ENCODE measurements around the gene LNP1.
A peak's percentile ranks its signal among the peaks of the same experiment; 100 is the strongest.
"Not testable (repeated sequence)": the region's sequence is repeated elsewhere in the genome, so short reads cannot be mapped to it uniquely, and the experiment has no call there.

Gene LNP1

DNA sequence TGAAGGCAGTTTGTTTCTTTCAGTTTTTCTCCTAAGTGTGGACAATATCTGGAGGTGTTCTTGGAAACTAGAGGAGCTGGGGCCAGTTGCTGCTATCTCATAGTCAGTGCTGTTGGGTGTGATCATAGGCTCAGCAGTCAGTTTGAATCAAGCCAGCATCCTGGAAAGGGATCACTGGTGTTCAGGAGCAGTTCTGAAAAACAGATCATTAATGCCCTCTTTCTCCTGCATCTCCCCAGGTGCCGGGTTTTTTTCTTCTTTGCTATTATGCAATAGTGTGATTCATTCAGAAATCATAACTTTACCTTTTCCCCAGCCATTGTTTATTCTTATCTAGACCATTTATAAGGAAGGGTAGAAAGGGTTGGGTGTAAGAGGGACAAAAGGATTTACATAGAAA is 24.0 kb downstream of the LNP1 start:
- Histone ChIP-seq H3K36me3 (ENCODE audit: control insufficient read depth in 5 of 5, insufficient read depth in 5 of 5, low read length in 5 of 5) (no peaks in the 10 kb centered on the region), H3K27ac (ENCODE audit: low read depth, low read length) (no peak overlapping the region), H3K9ac (ENCODE audit: low read length in 5 of 5) (no peak overlapping the region), H3K9me3 (ENCODE audit: control insufficient read depth in 5 of 5, low read length in 5 of 5) (no peaks in the 10 kb centered on the region), H3K27me3 (ENCODE audit: control insufficient read depth in 5 of 5, insufficient read depth in 4 of 5, low read length in 5 of 5) (no peaks in the 10 kb centered on the region), H3K4me1 (ENCODE audit: control insufficient read depth in 5 of 5, insufficient read depth in 5 of 5, low read length in 5 of 5) (peaks cover 0 to 15% (median 8%) of the 10 kb centered on the region in 5 donors), H3K4me3 (ENCODE audit: low read depth in 1 of 5, low read length in 5 of 5) (no peak overlapping the region)

GRCh38 chr3:100426067-100426682 is 24.8 kb downstream of the LNP1 start:
- Histone ChIP-seq H3K9me3 (ENCODE audit: control insufficient read depth in 5 of 5, low read length in 5 of 5) (no peaks in the 10 kb centered on the region), H3K27me3 (ENCODE audit: control insufficient read depth in 5 of 5, insufficient read depth in 4 of 5, low read length in 5 of 5) (no peaks in the 10 kb centered on the region), H3K36me3 (ENCODE audit: control insufficient read depth in 5 of 5, insufficient read depth in 5 of 5, low read length in 5 of 5) (no peaks in the 10 kb centered on the region), H3K4me3 (ENCODE audit: low read depth in 1 of 5, low read length in 5 of 5) (peak overlapping the region in 1 of 5 donors; percentile 6), H3K9ac (ENCODE audit: low read length in 5 of 5) (no peak overlapping the region), H3K4me1 (ENCODE audit: control insufficient read depth in 5 of 5, insufficient read depth in 5 of 5, low read length in 5 of 5) (peaks cover 0 to 17% (median 13%) of the 10 kb centered on the region in 5 donors), H3K27ac (ENCODE audit: low read depth, low read length) (no peak overlapping the region)

- Histone ChIP-seq H3K27me3 (ENCODE audit: control insufficient read depth in 5 of 5, insufficient read depth in 4 of 5, low read length in 5 of 5) (no peaks in the 10 kb centered on the region), H3K36me3 (ENCODE audit: control insufficient read depth in 5 of 5, insufficient read depth in 5 of 5, low read length in 5 of 5) (no peaks in the 10 kb centered on the region), H3K4me3 (ENCODE audit: low read depth in 1 of 5, low read length in 5 of 5) (peak overlapping the region in 1 of 5 donors; percentile 24), H3K27ac (ENCODE audit: low read depth, low read length) (no peak overlapping the region), H3K4me1 (ENCODE audit: control insufficient read depth in 5 of 5, insufficient read depth in 5 of 5, low read length in 5 of 5) (peaks cover 0 to 17% (median 13%) of the 10 kb centered on the region in 5 donors), H3K9ac (ENCODE audit: low read length in 5 of 5) (no peak overlapping the region), H3K9me3 (ENCODE audit: control insufficient read depth in 5 of 5, low read length in 5 of 5) (no peaks in the 10 kb centered on the region)
These were observed 26.4 kb downstream of the LNP1 start for GRCh38 chr3:100427699-100428098.

GRCh38 chr3:100429187-100429716 is 27.9 kb downstream of the LNP1 start:
- no peaks in the 10 kb centered on the region for H3K36me3 ChIP-seq (ENCODE audit: control insufficient read depth in 5 of 5, insufficient read depth in 5 of 5, low read length in 5 of 5)
- no peak overlapping the region for H3K27ac ChIP-seq (ENCODE audit: low read depth, low read length)
- H3K27me3 ChIP-seq (ENCODE audit: control insufficient read depth in 5 of 5, insufficient read depth in 4 of 5, low read length in 5 of 5) = no peaks in the 10 kb centered on the region
- H3K4me1 ChIP-seq (ENCODE audit: control insufficient read depth in 5 of 5, insufficient read depth in 5 of 5, low read length in 5 of 5) = peaks cover 0 to 17% (median 13%) of the 10 kb centered on the region in 5 donors
- peaks cover 0 to 1% (median 0%) of the 10 kb centered on the region in 5 donors for H3K9me3 ChIP-seq (ENCODE audit: control insufficient read depth in 5 of 5, low read length in 5 of 5)
- no peak overlapping the region for H3K4me3 ChIP-seq (ENCODE audit: low read depth in 1 of 5, low read length in 5 of 5)
- no peak overlapping the region for H3K9ac ChIP-seq (ENCODE audit: low read length in 5 of 5)

DNA sequence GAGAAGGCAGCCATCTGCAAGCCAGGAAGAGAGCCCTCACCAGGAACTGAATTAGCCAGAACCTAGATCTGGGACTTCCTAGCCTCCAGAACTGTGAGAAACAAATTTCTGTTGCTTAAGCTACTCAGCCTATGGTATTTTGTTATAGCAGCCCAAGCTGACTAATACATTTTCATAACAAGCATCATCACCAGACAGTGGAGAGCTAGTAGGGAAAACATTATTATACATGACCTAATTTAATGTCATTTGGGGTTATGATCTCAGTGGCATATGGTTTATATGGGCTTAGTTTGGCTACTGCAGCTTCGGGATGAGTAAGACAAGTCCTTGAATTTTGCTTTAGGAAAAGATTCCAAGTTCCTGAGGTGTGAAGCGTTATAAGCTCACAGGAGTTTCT is 35.6 kb downstream of the LNP1 start:
- Histone ChIP-seq H3K27ac (ENCODE audit: low read depth, low read length) (no peak overlapping the region), H3K9me3 (ENCODE audit: control insufficient read depth in 5 of 5, low read length in 5 of 5) (peaks cover 0 to 3% (median 0%) of the 10 kb centered on the region in 5 donors), H3K36me3 (ENCODE audit: control insufficient read depth in 5 of 5, insufficient read depth in 5 of 5, low read length in 5 of 5) (no peaks in the 10 kb centered on the region), H3K9ac (ENCODE audit: low read length in 5 of 5) (no peak overlapping the region), H3K4me3 (ENCODE audit: low read depth in 1 of 5, low read length in 5 of 5) (no peak overlapping the region), H3K4me1 (ENCODE audit: control insufficient read depth in 5 of 5, insufficient read depth in 5 of 5, low read length in 5 of 5) (no peaks in the 10 kb centered on the region), H3K27me3 (ENCODE audit: control insufficient read depth in 5 of 5, insufficient read depth in 4 of 5, low read length in 5 of 5) (no peaks in the 10 kb centered on the region)

- Histone ChIP-seq H3K4me1 (ENCODE audit: control insufficient read depth in 5 of 5, insufficient read depth in 5 of 5, low read length in 5 of 5) (no peaks in the 10 kb centered on the region), H3K4me3 (ENCODE audit: low read depth in 1 of 5, low read length in 5 of 5) (no peak overlapping the region), H3K9me3 (ENCODE audit: control insufficient read depth in 5 of 5, low read length in 5 of 5) (peaks cover 0 to 3% (median 0%) of the 10 kb centered on the region in 5 donors), H3K36me3 (ENCODE audit: control insufficient read depth in 5 of 5, insufficient read depth in 5 of 5, low read length in 5 of 5) (no peaks in the 10 kb centered on the region), H3K27me3 (ENCODE audit: control insufficient read depth in 5 of 5, insufficient read depth in 4 of 5, low read length in 5 of 5) (no peaks in the 10 kb centered on the region), H3K9ac (ENCODE audit: low read length in 5 of 5) (no peak overlapping the region), H3K27ac (ENCODE audit: low read depth, low read length) (no peak overlapping the region)
These were observed 36.6 kb downstream of the LNP1 start for GRCh38 chr3:100437721-100438622.

GRCh38 chr3:100438623-100438974 is 37.3 kb downstream of the LNP1 start:
- Histone ChIP-seq H3K9ac (ENCODE audit: low read length in 5 of 5) (no peak overlapping the region), H3K4me1 (ENCODE audit: control insufficient read depth in 5 of 5, insufficient read depth in 5 of 5, low read length in 5 of 5) (no peaks in the 10 kb centered on the region), H3K36me3 (ENCODE audit: control insufficient read depth in 5 of 5, insufficient read depth in 5 of 5, low read length in 5 of 5) (no peaks in the 10 kb centered on the region), H3K4me3 (ENCODE audit: low read depth in 1 of 5, low read length in 5 of 5) (no peak overlapping the region), H3K27me3 (ENCODE audit: control insufficient read depth in 5 of 5, insufficient read depth in 4 of 5, low read length in 5 of 5) (no peaks in the 10 kb centered on the region), H3K27ac (ENCODE audit: low read depth, low read length) (no peak overlapping the region), H3K9me3 (ENCODE audit: control insufficient read depth in 5 of 5, low read length in 5 of 5) (peaks cover 0 to 5% (median 0%) of the 10 kb centered on the region in 5 donors)

- no peaks in the 10 kb centered on the region for H3K4me1 ChIP-seq (ENCODE audit: control insufficient read depth in 5 of 5, insufficient read depth in 5 of 5, low read length in 5 of 5)
- no peaks in the 10 kb centered on the region for H3K36me3 ChIP-seq (ENCODE audit: control insufficient read depth in 5 of 5, insufficient read depth in 5 of 5, low read length in 5 of 5)
- no peak overlapping the region for H3K9ac ChIP-seq (ENCODE audit: low read length in 5 of 5)
- no peak overlapping the region for H3K4me3 ChIP-seq (ENCODE audit: low read depth in 1 of 5, low read length in 5 of 5)
- peaks cover 0 to 3% (median 0%) of the 10 kb centered on the region in 5 donors for H3K9me3 ChIP-seq (ENCODE audit: control insufficient read depth in 5 of 5, low read length in 5 of 5)
- H3K27me3 ChIP-seq (ENCODE audit: control insufficient read depth in 5 of 5, insufficient read depth in 4 of 5, low read length in 5 of 5) = no peaks in the 10 kb centered on the region
- no peak overlapping the region for H3K27ac ChIP-seq (ENCODE audit: low read depth, low read length)
These were observed 39.6 kb downstream of the LNP1 start for GRCh38 chr3:100440895-100441294.

- H3K27me3 ChIP-seq (ENCODE audit: control insufficient read depth in 5 of 5, insufficient read depth in 4 of 5, low read length in 5 of 5) = no peaks in the 10 kb centered on the region
- no peaks in the 10 kb centered on the region for H3K36me3 ChIP-seq (ENCODE audit: control insufficient read depth in 5 of 5, insufficient read depth in 5 of 5, low read length in 5 of 5)
- peaks cover 0 to 3% (median 0%) of the 10 kb centered on the region in 5 donors for H3K9me3 ChIP-seq (ENCODE audit: control insufficient read depth in 5 of 5, low read length in 5 of 5)
- H3K27ac ChIP-seq (ENCODE audit: low read depth, low read length) = no peak overlapping the region
- no peak overlapping the region for H3K4me3 ChIP-seq (ENCODE audit: low read depth in 1 of 5, low read length in 5 of 5)
- no peak overlapping the region for H3K9ac ChIP-seq (ENCODE audit: low read length in 5 of 5)
- no peaks in the 10 kb centered on the region for H3K4me1 ChIP-seq (ENCODE audit: control insufficient read depth in 5 of 5, insufficient read depth in 5 of 5, low read length in 5 of 5)
These were observed 42.4 kb downstream of the LNP1 start for GRCh38 chr3:100443690-100444089.

- H3K27me3 ChIP-seq (ENCODE audit: control insufficient read depth in 5 of 5, insufficient read depth in 4 of 5, low read length in 5 of 5); H3K9me3 ChIP-seq (ENCODE audit: control insufficient read depth in 5 of 5, low read length in 5 of 5); H3K4me1 ChIP-seq (ENCODE audit: control insufficient read depth in 5 of 5, insufficient read depth in 5 of 5, low read length in 5 of 5); H3K4me3 ChIP-seq (ENCODE audit: low read depth in 1 of 5, low read length in 5 of 5); H3K9ac ChIP-seq (ENCODE audit: low read length in 5 of 5); H3K27ac ChIP-seq (ENCODE audit: low read depth, low read length); H3K36me3 ChIP-seq (ENCODE audit: control insufficient read depth in 5 of 5, insufficient read depth in 5 of 5, low read length in 5 of 5): not testable (repeated sequence)
These were observed 45.7 kb downstream of the LNP1 start for GRCh38 chr3:100447067-100447466.

All from subcutaneous abdominal adipose tissue (tissue), 5 donors.